Measurements from ENCODE around the gene KCNMB3.

KCNMB3 gene

DNA sequence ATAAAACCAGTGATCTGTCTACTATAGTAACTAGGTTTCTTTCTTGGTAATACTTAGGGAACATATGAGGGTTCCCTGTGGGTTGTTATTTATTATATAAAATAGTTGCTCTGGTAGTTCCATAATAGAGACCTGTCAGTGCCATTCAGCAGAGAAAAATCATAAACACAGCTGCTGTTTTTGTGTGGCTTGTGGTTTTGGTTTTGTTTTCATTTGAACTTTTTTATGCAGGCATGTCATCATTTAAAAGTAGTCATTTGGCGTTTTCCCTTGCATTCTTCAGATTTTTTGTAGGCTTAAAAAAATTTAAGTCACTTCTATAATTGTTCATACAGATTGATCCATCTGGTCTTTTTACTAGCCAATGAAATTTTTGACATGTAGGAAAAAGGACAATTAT, 54.8 kb downstream of the KCNMB3 start:
- no peak for DNase-seq (ENCODE audit: low read depth in 2 of 2)

DNA sequence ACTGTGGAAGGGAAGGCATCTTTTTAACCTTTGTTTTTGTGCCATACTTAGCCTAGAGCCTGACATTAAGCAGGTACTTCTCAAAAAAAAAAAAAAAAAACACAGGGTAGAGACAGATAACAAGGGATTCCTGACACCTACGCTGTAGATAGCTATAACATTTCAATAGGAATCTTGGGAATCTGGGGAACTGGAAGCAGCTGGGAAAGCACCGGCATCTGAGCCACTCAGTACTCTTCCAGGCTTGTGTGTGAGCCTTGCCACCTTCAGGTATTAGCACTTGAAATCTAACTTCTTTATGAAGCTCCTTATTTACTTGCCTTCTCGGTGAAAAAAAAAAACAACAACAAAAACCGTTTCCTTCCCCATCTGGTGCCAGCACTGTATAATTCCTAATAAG, 56.0 kb downstream of the KCNMB3 start:
- DNase-seq (ENCODE audit: low read depth in 2 of 2), result no peak
